ENCODE results near the gene SPPL3.
"Not testable (repeated sequence)": the region's sequence is repeated elsewhere in the genome, so short reads cannot be mapped to it uniquely, and the experiment has no call there.

SPPL3 gene, protein sequence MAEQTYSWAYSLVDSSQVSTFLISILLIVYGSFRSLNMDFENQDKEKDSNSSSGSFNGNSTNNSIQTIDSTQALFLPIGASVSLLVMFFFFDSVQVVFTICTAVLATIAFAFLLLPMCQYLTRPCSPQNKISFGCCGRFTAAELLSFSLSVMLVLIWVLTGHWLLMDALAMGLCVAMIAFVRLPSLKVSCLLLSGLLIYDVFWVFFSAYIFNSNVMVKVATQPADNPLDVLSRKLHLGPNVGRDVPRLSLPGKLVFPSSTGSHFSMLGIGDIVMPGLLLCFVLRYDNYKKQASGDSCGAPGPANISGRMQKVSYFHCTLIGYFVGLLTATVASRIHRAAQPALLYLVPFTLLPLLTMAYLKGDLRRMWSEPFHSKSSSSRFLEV

GRCh38 chr12:120904197-120904773 is at the start of gene SPPL3:
Gene SPPL3, minus strand, starts transcription at chr12:120904358. Its CDS starts 491 bp downstream, at chr12:120903867.
- peak; percentile 88 for ATAC-seq
- TF ChIP-seq ZFP30 (CRISPR knock-in tag; IDR thresholded peaks at IDR 0.05) (no peak), GLIS3 (CRISPR knock-in tag; IDR thresholded peaks at IDR 0.05) (no peak), RARB (CRISPR knock-in tag; IDR thresholded peaks at IDR 0.05) (no peak), ZNF70 (CRISPR knock-in tag; IDR thresholded peaks at IDR 0.05) (no peak), ESRRG (CRISPR knock-in tag; IDR thresholded peaks at IDR 0.05) (no peak), TOX (CRISPR knock-in tag; IDR thresholded peaks at IDR 0.05; ENCODE audit: borderline replicate concordance) (no peak), ZNF8 (CRISPR knock-in tag; IDR thresholded peaks at IDR 0.05) (no peak), ZC3H10 (CRISPR knock-in tag; IDR thresholded peaks at IDR 0.05) (no peak), TCF4 (CRISPR knock-in tag; IDR thresholded peaks at IDR 0.05; ENCODE audit: borderline replicate concordance) (no peak), CSRNP3 (CRISPR knock-in tag; IDR thresholded peaks at IDR 0.05) (no peak), CSDC2 (CRISPR knock-in tag; IDR thresholded peaks at IDR 0.05) (no peak), ZFP3 (CRISPR knock-in tag; IDR thresholded peaks at IDR 0.05) (no peak)
- TF ChIP-seq, protein P1, sequence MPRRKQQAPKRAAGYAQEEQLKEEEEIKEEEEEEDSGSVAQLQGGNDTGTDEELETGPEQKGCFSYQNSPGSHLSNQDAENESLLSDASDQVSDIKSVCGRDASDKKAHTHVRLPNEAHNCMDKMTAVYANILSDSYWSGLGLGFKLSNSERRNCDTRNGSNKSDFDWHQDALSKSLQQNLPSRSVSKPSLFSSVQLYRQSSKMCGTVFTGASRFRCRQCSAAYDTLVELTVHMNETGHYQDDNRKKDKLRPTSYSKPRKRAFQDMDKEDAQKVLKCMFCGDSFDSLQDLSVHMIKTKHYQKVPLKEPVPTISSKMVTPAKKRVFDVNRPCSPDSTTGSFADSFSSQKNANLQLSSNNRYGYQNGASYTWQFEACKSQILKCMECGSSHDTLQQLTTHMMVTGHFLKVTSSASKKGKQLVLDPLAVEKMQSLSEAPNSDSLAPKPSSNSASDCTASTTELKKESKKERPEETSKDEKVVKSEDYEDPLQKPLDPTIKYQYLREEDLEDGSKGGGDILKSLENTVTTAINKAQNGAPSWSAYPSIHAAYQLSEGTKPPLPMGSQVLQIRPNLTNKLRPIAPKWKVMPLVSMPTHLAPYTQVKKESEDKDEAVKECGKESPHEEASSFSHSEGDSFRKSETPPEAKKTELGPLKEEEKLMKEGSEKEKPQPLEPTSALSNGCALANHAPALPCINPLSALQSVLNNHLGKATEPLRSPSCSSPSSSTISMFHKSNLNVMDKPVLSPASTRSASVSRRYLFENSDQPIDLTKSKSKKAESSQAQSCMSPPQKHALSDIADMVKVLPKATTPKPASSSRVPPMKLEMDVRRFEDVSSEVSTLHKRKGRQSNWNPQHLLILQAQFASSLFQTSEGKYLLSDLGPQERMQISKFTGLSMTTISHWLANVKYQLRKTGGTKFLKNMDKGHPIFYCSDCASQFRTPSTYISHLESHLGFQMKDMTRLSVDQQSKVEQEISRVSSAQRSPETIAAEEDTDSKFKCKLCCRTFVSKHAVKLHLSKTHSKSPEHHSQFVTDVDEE (CRISPR knock-in tag; IDR thresholded peaks at IDR 0.05) = peak; percentile 64; the same call in 1 of the 2 replicates
- TF ChIP-seq, protein P2, sequence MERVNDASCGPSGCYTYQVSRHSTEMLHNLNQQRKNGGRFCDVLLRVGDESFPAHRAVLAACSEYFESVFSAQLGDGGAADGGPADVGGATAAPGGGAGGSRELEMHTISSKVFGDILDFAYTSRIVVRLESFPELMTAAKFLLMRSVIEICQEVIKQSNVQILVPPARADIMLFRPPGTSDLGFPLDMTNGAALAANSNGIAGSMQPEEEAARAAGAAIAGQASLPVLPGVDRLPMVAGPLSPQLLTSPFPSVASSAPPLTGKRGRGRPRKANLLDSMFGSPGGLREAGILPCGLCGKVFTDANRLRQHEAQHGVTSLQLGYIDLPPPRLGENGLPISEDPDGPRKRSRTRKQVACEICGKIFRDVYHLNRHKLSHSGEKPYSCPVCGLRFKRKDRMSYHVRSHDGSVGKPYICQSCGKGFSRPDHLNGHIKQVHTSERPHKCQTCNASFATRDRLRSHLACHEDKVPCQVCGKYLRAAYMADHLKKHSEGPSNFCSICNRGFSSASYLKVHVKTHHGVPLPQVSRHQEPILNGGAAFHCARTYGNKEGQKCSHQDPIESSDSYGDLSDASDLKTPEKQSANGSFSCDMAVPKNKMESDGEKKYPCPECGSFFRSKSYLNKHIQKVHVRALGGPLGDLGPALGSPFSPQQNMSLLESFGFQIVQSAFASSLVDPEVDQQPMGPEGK (CRISPR knock-in tag; IDR thresholded peaks at IDR 0.05; ENCODE audit: borderline replicate concordance) = peak; percentile 44; the same call in 1 of the 2 replicates

DNA sequence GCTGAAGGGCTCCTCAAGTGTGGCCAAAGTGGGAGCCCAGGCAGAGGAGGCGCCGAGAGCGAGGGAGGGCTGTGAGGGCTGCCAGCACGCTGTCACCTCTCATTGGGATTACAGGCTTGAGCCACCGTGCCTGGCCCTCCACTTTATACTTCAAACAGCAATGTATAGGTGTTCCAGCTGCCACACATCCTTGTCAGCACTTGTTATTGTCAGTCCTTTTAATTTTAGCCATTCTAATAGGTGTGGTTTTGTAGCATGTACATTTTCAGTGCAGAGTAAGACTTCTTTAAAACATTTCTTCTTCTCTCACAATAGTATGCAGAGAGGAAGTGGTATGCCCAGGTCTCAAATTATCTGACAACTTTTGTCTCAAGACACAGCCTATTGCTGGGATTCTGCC is 46.6 kb upstream of the SPPL3 start:
- no peak for TF ChIP-seq TOX (CRISPR knock-in tag; IDR thresholded peaks at IDR 0.05; ENCODE audit: borderline replicate concordance)
- no peak for TF ChIP-seq CSDC2 (CRISPR knock-in tag; IDR thresholded peaks at IDR 0.05)
- TF ChIP-seq, protein P2 (CRISPR knock-in tag; IDR thresholded peaks at IDR 0.05; ENCODE audit: borderline replicate concordance) = no peak
- ATAC-seq = no peak

DNA sequence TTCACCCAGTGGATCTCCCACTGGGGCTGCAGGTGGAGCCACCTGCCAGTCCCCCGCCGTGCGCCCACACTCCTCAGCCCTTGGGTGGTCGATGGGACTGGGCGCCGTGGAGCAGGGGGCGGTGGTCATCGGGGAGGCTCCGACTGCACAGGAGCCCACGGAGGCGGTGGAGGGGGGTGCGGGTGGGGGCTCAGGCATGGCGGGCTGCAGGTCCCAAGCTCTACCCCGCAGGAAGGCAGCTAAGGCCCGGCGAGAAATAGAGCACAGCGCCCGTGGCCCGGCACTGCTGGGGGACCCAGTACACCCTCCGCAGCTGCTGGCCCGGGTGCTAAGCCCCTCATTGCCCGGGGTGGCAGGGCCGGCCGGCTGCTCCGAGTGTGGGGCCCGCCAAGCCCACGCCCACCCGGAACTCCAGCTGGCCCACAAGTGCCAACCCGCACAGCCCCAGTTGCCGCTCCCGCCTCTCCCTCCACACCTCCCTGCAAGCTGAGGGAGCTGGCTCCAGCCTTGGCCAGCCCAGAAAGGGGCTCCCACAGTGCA is 46.2 kb upstream of the SPPL3 start:
- ATAC-seq = not testable (repeated sequence)

DNA sequence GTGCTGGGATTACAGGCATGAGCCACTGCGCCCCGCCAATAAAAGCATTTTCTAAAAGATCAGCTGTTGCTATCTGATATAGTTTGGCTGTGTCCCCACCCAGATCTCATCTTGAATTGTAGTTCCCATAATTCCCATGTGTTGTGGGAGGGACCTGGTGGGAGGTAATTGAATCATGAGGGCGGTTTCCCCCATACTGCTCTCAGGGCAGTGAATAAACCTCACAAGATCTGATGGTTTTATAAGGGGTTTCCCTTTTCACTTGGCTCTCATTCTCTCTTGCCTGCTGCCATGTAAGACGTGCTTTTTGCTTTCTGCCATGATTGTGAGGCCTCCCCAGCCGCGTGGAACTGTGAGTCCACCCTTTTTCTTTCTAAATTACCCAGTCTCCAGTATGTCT is 41.4 kb upstream of the SPPL3 start:
- not testable (repeated sequence) for ATAC-seq

- TF ChIP-seq ESRRG (CRISPR knock-in tag; IDR thresholded peaks at IDR 0.05) (no peak), ZNF8 (CRISPR knock-in tag; IDR thresholded peaks at IDR 0.05) (no peak), TOX (CRISPR knock-in tag; IDR thresholded peaks at IDR 0.05; ENCODE audit: borderline replicate concordance) (no peak), CREB5 (CRISPR knock-in tag; IDR thresholded peaks at IDR 0.05; ENCODE audit: low read depth) (no peak)
- ATAC-seq = peak; percentile 87
Measured at GRCh38 chr12:120944645-120945217, 40.6 kb upstream of the SPPL3 start.

Measured in SK-N-SH treated with all-trans-retinoic acid at 6 μM for 48 hours (cell line).